NT2/D1 (cell line): Measurements from ENCODE around the gene PDS5A.

Experiments used
- SUZ12 ChIP-seq: IDR thresholded peaks from 2 replicates; pipeline ENCODE4 v1.6.1; 2011; ENCODE audit not compliant: insufficient read length, insufficient read depth; ENCODE audit errors: extremely low read depth
- YY1 ChIP-seq: IDR thresholded peaks from 2 replicates; pipeline ENCODE4 v1.6.1; 2011; ENCODE audit not compliant: insufficient read length, insufficient read depth

DNA sequence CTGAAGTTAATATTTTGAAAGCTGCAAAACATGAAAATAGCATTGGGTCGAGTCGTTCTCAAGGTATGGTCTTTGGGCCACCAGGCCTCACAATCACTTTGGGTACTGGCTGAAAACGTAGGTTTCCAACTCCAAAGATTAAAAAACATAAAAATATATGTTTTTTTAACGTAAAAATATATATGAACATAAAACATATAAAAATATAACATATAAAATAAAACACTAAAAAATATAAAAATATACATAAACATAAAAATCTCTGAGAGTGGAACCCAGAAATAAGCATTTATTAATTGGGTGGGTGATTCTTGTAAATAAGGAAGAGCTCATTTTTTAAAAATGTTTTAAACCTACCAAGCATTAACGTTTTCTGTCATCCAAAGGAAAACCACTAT lies 666 bp upstream of the PDS5A start:
- TF ChIP-seq YY1 (no peak), SUZ12 (no peak)
